Transverse colon (tissue), 3 donors: ENCODE measurements around the gene PDC.

Experiments
- POLR2A ChIP-seq: fragments of 450-650 bp; IDR thresholded peaks from one replicate; pipeline ENCODE4 v1.6.1; 2016; ENCODE audit warnings: antibody characterized with exemption, mild to moderate bottlenecking, moderate library complexity
- TF ChIP-seq, protein P1 (sequence below), 5 experiments: fragments of 200-600 bp in 3 of 5; fragments of 450-650 bp in 2 of 5; sonication (generic) in 3 of 5; IDR thresholded peaks; 1 replicate in 2 of 5; 2 replicates in 3 of 5; pipeline ENCODE4 v1.5.1; 2016 to 2017; ENCODE audit warnings: antibody characterized with exemption in 5 of 5, inconsistent platforms in 3 of 5, mild to moderate bottlenecking in 2 of 5, moderate library complexity in 1 of 5

DNA sequence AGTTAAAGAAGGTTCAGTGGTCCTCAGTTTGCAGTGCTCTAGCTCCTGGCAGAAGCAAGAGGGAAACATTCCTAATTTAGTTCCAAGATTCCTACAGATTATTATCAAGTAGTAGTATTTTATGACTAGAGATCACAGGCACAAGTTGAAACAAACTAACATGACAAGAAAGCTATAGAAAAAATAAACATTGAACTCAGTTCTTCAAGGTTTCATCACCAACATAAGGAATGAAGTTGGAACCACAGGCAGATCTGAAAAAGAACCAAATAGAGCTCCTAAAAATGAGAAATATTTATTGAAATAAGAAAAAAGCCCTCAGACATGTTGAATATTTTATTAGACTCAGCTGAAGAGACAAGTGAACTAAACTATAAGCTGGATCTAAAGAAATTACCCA, 40.6 kb downstream of the PDC start:
- TF ChIP-seq, protein P1, sequence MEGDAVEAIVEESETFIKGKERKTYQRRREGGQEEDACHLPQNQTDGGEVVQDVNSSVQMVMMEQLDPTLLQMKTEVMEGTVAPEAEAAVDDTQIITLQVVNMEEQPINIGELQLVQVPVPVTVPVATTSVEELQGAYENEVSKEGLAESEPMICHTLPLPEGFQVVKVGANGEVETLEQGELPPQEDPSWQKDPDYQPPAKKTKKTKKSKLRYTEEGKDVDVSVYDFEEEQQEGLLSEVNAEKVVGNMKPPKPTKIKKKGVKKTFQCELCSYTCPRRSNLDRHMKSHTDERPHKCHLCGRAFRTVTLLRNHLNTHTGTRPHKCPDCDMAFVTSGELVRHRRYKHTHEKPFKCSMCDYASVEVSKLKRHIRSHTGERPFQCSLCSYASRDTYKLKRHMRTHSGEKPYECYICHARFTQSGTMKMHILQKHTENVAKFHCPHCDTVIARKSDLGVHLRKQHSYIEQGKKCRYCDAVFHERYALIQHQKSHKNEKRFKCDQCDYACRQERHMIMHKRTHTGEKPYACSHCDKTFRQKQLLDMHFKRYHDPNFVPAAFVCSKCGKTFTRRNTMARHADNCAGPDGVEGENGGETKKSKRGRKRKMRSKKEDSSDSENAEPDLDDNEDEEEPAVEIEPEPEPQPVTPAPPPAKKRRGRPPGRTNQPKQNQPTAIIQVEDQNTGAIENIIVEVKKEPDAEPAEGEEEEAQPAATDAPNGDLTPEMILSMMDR (IDR thresholded peaks at IDR 0.05) = no peak
- no peak for TF ChIP-seq POLR2A
